Spleen (tissue), 11 donors: ENCODE data around the gene MAP3K6. TPM values are rescaled to one million over a fixed set of nuclear protein-coding genes. Genes with fewer than 3 reads are reported as not detected.
A peak's percentile ranks its signal among the peaks of the same experiment; 100 is the strongest.

Source experiments
- DNase-seq: peaks from one replicate; pipeline ENCODE4 v3.0.0-alpha.2; 2020
- H3K27ac ChIP-seq, 8 donors: fragments of 200-600 bp; sonication (generic) in 7 of 8; 1 replicate in 4 of 8; 2 replicates in 4 of 8; pipeline versions ENCODE4 v1.5.0 to v1.8.0; 2016 to 2021; ENCODE audit warnings: inconsistent platforms in 4 of 8, mild to moderate bottlenecking in 4 of 8, moderate library complexity in 1 of 8
- H3K27me3 ChIP-seq, 7 donors: fragments of 200-600 bp; sonication (generic) in 6 of 7; replicated peaks in 1 of 7; 1 replicate in 4 of 7; 2 replicates in 3 of 7; pipeline versions ENCODE4 v1.5.0 to v1.8.0; 2016 to 2021; ENCODE audit warnings: inconsistent platforms in 3 of 7, mild to moderate bottlenecking in 1 of 7
- H3K36me3 ChIP-seq, 6 donors: fragments of 200-600 bp; sonication (generic) in 5 of 6; 1 replicate in 4 of 6; 2 replicates in 2 of 6; pipeline versions ENCODE4 v1.5.0 to v1.8.0; 2016 to 2021; ENCODE audit warnings: inconsistent platforms in 2 of 6
- H3K4me1 ChIP-seq, 6 donors: fragments of 200-600 bp; sonication (generic) in 5 of 6; 1 replicate in 3 of 6; 2 replicates in 3 of 6; pipeline versions ENCODE4 v1.5.0 to v1.8.0; 2016 to 2021; ENCODE audit warnings: inconsistent platforms in 3 of 6
- H3K4me3 ChIP-seq, 8 donors: fragments of 200-600 bp; sonication (generic) in 7 of 8; 1 replicate in 4 of 8; 2 replicates in 4 of 8; pipeline versions ENCODE4 v1.5.0 to v1.8.0; 2016 to 2021; ENCODE audit warnings: inconsistent platforms in 4 of 8, mild to moderate bottlenecking in 4 of 8, moderate library complexity in 2 of 8
- H3K9me3 ChIP-seq, 8 donors: fragments of 200-600 bp; sonication (generic) in 7 of 8; 1 replicate in 4 of 8; 2 replicates in 4 of 8; pipeline versions ENCODE4 v1.5.0 to v1.8.0; 2016 to 2021; ENCODE audit warnings: inconsistent platforms in 4 of 8
- POLR2A ChIP-seq, 3 donors: fragments of 450-650 bp; IDR thresholded peaks; one replicate each; pipeline ENCODE4 v1.5.1; 2017; ENCODE audit warnings: antibody characterized with exemption in 3 of 3, mild to moderate bottlenecking in 1 of 3
- POLR2AphosphoS5 ChIP-seq, 3 donors: sonication (generic); formaldehyde crosslinking; IDR thresholded peaks; one replicate each; pipeline ENCODE4 v1.5.1; 2017; ENCODE audit warnings: antibody characterized with exemption in 3 of 3
- WGBS, 5 donors: extraction: QIAGEN DNeasy Blood & Tissue Kit in 3 of 5; methylation state at CpG; one replicate each; pipeline versions ENCODE4 v1.1.5 to v1.1.7; 2013 to 2018; 5-methylcytosine and 5-hydroxymethylcytosine counted together
- intact Hi-C: fragments of 100-400 bp; cut with DNase I; formaldehyde crosslinking; loops from one replicate; pipeline ENCODE4 v1.15.0; 2023; ENCODE audit warnings: low total_unique reads
- polyA plus RNA-seq, 3 donors: library from polyadenylated mRNA; stranded (reverse); fragments of 200-250 nt; gene quantifications; one replicate each; pipeline ENCODE4 v1.2.1, GENCODE V29; 2013
- total RNA-seq, 7 donors: library from RNA; depleted of rRNA in 3 of 7; stranded (reverse); fragments of >200 nt in 3 of 7; fragmentation: NEBNext Ultra II Directional in 4 of 7; extraction: Animal tissue kit (Norgen Biotek cat#: 25700) in 4 of 7; gene quantifications; one replicate each; pipeline versions ENCODE4 v1.1.0 to v1.2.1, GENCODE V29; 2016 to 2021
- TF ChIP-seq, protein P1 (sequence below), 11 experiments: fragments of 200-600 bp in 7 of 11; fragments of 450-650 bp in 4 of 11; sonication (generic) in 4 of 11; IDR thresholded peaks in 8 of 11; conservative IDR thresholded peaks in 3 of 11; 1 replicate in 7 of 11; 2 replicates in 4 of 11; pipeline versions ENCODE4 v1.4.0 to v1.8.0; 2016 to 2021; ENCODE audit warnings: antibody characterized with exemption in 11 of 11, inconsistent platforms in 4 of 11, mild to moderate bottlenecking in 1 of 11
- donor health status: healthy with polysubstance abuse.
- donor health status: DM: no; HTN: no; CAD: no; lungs with moderate emphysema.
- donor health status: DM: no; HTN: no; CAD: no.
- donor health status: Bipolar disorder and iron deficiency.
- donor health status: healthy.
- donor health status: DM: no; HTN: no; CAD: no.
- donor health status: DM: yes; HTN: yes; CAD: no.

The MAP3K6 gene
- total and polyA plus RNA-seq, 10 donors = 20.3 to 55.0 (median 31.0) TPM

DNA sequence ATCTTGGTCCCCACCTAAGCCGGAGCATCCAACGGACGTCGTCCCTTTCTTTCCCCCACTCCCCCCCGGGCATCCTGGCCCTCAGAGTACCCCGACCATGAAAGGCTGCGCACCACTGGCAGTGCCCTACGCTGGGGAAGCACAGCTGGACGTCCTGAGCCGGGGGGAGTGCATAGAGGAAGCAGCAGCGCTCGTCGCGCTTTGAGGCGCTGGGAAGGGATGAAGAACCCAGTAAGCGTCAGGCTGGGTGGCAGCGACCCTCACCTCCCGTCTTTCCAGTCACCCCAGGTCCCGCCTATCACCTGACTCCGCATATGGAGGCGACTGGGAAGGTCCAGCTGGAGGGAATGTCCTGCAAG is 5.7 kb downstream of the MAP3K6 start:
- H3K4me3 ChIP-seq = peak overlapping the region in 4 of 8 donors; percentile 37 to 70 (median 49)
- H3K36me3 ChIP-seq = peaks cover 0 to 86% (median 19%) of the 10 kb centered on the region in 6 donors
- no peaks in the 10 kb centered on the region for H3K9me3 ChIP-seq
- no peak for DNase-seq
- peaks cover 0 to 4% (median 0%) of the 10 kb centered on the region in 7 donors for H3K27me3 ChIP-seq
- intact Hi-C loops = no loop called here
- WGBS, 5 donors = 65 to 86% (median 75%) methylated on average over 15 to 21 of the region's 21 CpGs
- H3K4me1 ChIP-seq = peaks cover 31 to 71% (median 51%) of the 10 kb centered on the region in 6 donors
- peak overlapping the region in 1 of 8 donors; percentile 58 for H3K27ac ChIP-seq
- TF ChIP-seq, protein P1, sequence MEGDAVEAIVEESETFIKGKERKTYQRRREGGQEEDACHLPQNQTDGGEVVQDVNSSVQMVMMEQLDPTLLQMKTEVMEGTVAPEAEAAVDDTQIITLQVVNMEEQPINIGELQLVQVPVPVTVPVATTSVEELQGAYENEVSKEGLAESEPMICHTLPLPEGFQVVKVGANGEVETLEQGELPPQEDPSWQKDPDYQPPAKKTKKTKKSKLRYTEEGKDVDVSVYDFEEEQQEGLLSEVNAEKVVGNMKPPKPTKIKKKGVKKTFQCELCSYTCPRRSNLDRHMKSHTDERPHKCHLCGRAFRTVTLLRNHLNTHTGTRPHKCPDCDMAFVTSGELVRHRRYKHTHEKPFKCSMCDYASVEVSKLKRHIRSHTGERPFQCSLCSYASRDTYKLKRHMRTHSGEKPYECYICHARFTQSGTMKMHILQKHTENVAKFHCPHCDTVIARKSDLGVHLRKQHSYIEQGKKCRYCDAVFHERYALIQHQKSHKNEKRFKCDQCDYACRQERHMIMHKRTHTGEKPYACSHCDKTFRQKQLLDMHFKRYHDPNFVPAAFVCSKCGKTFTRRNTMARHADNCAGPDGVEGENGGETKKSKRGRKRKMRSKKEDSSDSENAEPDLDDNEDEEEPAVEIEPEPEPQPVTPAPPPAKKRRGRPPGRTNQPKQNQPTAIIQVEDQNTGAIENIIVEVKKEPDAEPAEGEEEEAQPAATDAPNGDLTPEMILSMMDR (IDR thresholded peaks at IDR 0.05 in 8 of 11, conservative IDR thresholded peaks at IDR 0.05 in 3 of 11) = no peak
- TF ChIP-seq POLR2A (IDR thresholded peaks at IDR 0.05) (no peak), POLR2AphosphoS5 (IDR thresholded peaks at IDR 0.05) (no peak)

DNA sequence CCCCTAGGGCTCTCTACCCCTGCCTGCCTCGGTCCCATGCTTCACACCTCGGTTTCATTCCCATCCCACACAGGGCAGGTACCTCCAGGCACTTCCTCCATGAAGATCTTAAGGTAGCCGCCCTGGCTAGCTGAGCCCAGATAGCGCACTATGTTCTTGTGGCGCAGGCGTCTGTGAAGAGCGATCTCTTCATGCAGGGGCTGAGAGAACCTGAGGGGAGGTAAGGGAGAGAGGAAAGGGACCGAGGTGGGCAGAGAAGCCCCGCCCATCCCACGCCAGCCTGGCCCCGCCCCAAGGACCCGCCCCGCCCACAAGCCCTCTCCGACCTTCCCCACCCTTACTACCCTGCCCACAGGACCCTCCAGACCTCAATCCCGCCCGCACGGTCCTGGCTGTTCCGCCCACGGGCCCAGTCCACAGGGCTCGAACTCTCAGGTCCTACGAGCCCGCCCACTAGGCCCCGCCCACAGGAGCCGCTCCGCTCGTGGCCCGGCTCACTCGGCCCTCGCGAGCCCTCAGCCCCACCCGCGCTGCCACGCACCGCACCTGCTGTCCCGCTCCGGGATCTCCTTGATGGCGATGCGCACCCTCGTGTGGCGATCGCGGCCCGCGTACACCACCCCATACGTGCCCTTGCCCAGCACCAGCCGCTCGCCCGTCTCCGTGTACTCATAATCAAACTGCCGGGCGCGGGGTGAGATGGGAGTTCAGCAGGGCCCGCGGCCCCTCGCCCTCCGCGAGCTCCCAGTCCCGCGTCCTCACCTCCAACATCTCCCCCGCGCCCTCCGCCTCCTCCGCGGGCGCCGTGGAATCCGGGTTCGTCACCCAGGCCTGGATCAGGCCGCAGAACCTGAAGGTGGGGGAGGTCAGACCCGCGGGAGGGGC is 6.4 kb downstream of the MAP3K6 start:
- 20 to 55% (median 29%) methylated on average over 62 to 71 of the region's 71 CpGs for WGBS, 5 donors
- H3K36me3 ChIP-seq = peaks cover 0 to 92% (median 23%) of the 10 kb centered on the region in 6 donors

DNA sequence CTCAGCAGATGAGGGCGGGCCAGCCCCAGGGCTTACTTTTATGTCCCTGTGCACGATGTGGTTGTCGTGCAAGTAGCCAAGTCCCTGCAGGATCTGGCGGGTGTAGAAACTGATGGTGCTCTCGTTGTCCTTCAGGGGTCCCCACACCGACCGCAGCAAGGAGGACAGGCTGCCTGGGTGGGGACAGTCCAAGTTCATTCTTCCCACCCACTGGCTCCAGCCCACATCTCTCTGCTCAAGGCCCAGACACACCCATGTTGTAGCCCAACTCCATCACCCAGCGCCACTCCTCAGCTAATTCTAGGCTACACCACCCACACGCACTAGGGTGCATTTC is 7.0 kb downstream of the MAP3K6 start:
- Histone ChIP-seq H3K36me3 (peaks cover 0 to 98% (median 26%) of the 10 kb centered on the region in 6 donors), H3K4me3 (peak overlapping the region in 5 of 8 donors; percentile 37 to 70 (median 45))
- intact Hi-C loops = loop anchor here (5.0 kb wide), 1 partner anchor 33 kb away; the partner anchor contains the start of gene GPR3

More for the DNA sequence above, 6.4 kb downstream of the MAP3K6 start:
- Histone ChIP-seq H3K4me1 (peaks cover 31 to 71% (median 49%) of the 10 kb centered on the region in 6 donors), H3K27me3 (peaks cover 0 to 4% (median 0%) of the 10 kb centered on the region in 7 donors), H3K27ac (peak overlapping the region in 3 of 8 donors; percentile 49 to 58 (median 53)), H3K4me3 (peak overlapping the region; percentile 23 to 70 (median 42)), H3K9me3 (no peaks in the 10 kb centered on the region)
- TF ChIP-seq, protein P1 (IDR thresholded peaks at IDR 0.05 in 8 of 11, conservative IDR thresholded peaks at IDR 0.05 in 3 of 11) = no peak
- TF ChIP-seq POLR2A (IDR thresholded peaks at IDR 0.05) (no peak), POLR2AphosphoS5 (IDR thresholded peaks at IDR 0.05) (peak in 1 of 3 donors; percentile 57)
- DNase-seq = peak; percentile 92
- intact Hi-C loops = no loop called here

More for the DNA sequence above, 7.0 kb downstream of the MAP3K6 start:
- 59 to 74% (median 63%) methylated on average over 9 of the region's 9 CpGs for WGBS, 5 donors
- TF ChIP-seq POLR2AphosphoS5 (IDR thresholded peaks at IDR 0.05) = no peak
- TF ChIP-seq, protein P1 (IDR thresholded peaks at IDR 0.05 in 8 of 11, conservative IDR thresholded peaks at IDR 0.05 in 3 of 11) = no peak
- no peak for TF ChIP-seq POLR2A (IDR thresholded peaks at IDR 0.05)
- peaks cover 0 to 4% (median 0%) of the 10 kb centered on the region in 7 donors for H3K27me3 ChIP-seq
- peaks cover 26 to 69% (median 43%) of the 10 kb centered on the region in 6 donors for H3K4me1 ChIP-seq
- H3K9me3 ChIP-seq = no peaks in the 10 kb centered on the region
- no peak for DNase-seq
- H3K27ac ChIP-seq = peak overlapping the region in 3 of 8 donors; percentile 49 to 58 (median 53)
